Testis (tissue), 3 donors: ENCODE measurements around the gene ANKRD62. TPM values are rescaled to one million over a fixed set of nuclear protein-coding genes. Genes with fewer than 3 reads are reported as not detected.

Experiments used
- DNase-seq: peaks from one replicate; pipeline ENCODE4 v3.0.0-alpha.2; 2019
- H3K27ac ChIP-seq, 2 donors: fragments of 200-600 bp; sonication (generic); one replicate each; pipeline ENCODE4 v1.5.1; 2019
- H3K27me3 ChIP-seq: fragments of 200-600 bp; sonication (generic); one replicate; pipeline ENCODE4 v1.5.1; 2019
- H3K36me3 ChIP-seq: fragments of 200-600 bp; sonication (generic); one replicate; pipeline ENCODE4 v1.5.1; 2017; ENCODE audit warnings: low read depth; ENCODE audit errors: missing control alignments
- H3K4me1 ChIP-seq: fragments of 200-600 bp; sonication (generic); one replicate; pipeline ENCODE4 v1.5.1; 2019
- H3K4me3 ChIP-seq, 2 donors: fragments of 200-600 bp; sonication (generic); one replicate each; pipeline ENCODE4 v1.5.1; 2017 to 2019
- H3K9me3 ChIP-seq: fragments of 200-600 bp; sonication (generic); one replicate; pipeline ENCODE4 v1.5.1; 2017
- POLR2A ChIP-seq: fragments of 450-650 bp; IDR thresholded peaks from one replicate; pipeline ENCODE4 v1.6.1; 2017; ENCODE audit warnings: antibody characterized with exemption, mild to moderate bottlenecking, moderate library complexity
- WGBS, 2 donors: methylation state at CpG; one replicate each; pipeline ENCODE4 v1.1.5; 2018; 5-methylcytosine and 5-hydroxymethylcytosine counted together
- intact Hi-C: fragments of 100-400 bp; cut with DNase I; formaldehyde crosslinking; loops from one replicate; pipeline ENCODE4 v1.15.1; 2023; ENCODE audit warnings: low total_unique reads
- polyA plus RNA-seq: library from polyadenylated mRNA; stranded (reverse); fragments of 350-450 nt; fragmentation: Illumina TruSeq; extraction: RNeasy Lipid Tissue Mini Kit (QIAGEN cat#74804); gene quantifications from one replicate; pipeline ENCODE4 v1.2.3, GENCODE V29; 2014; ENCODE audit warnings: low read depth, low replicate concordance; ENCODE audit not compliant: insufficient read depth
- total RNA-seq, 2 donors: library from RNA; depleted of rRNA; stranded (reverse); fragments of >200 nt; gene quantifications; one replicate each; pipeline ENCODE4 v1.2.3, GENCODE V29; 2016
- TF ChIP-seq, protein P1 (sequence below), 3 experiments: fragments of 450-650 bp in 2 of 3; fragments of 200-600 bp in 1 of 3; sonication (generic) in 1 of 3; IDR thresholded peaks; one replicate each; pipeline ENCODE4 v1.5.1; 2016 to 2019; ENCODE audit warnings: antibody characterized with exemption in 3 of 3, mild to moderate bottlenecking in 2 of 3, moderate library complexity in 1 of 3

The ANKRD62 gene
- total and polyA plus RNA-seq, 3 donors from 2014 or later: 2.8 to 56.8 (median 25.5) TPM

DNA sequence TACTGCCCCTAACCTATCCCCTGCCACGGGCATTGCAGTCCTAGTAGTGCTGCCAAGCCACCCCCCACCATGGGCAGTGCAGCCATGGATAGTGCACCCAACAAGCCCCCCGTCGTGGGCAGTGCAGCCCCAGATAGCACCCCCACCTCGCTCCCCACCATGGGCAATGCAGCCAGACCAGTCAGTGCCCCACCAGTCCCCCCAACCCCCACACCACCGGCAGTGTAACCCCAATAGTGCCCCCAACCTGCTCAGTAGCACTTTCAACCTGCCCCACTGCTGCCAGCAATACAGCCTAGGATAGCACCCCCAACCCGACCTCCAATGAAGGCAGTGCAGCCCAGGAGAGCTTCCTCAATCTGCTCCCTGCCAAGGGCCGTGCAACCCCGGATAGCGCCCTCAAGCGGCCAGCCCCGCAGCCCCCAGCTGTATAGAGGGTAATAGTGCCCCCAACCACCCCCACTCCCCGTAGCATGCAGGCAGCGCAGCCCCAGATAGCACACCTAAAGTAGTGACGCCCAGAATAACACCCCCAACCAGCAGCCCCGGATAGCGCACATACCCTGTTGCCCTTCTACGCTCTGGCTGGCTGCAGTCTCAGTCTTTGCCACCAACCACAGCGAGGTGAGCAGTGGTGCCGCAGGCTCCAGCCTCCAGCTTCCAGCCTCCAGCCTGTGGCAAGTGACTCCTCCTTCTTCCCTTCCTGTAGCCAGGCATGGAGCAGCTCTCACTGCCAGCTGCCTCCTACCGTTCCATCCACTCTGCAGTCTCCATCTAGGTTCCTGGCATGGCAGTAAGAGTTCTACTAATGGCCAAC is 45.4 kb upstream of the ANKRD62 start:
- no peak for DNase-seq
- intact Hi-C loops: no loop called here
- Histone ChIP-seq H3K27me3 (no peaks in the 10 kb centered on the region), H3K36me3 (no peaks in the 10 kb centered on the region), H3K27ac (no peak overlapping the region), H3K4me3 (no peak overlapping the region), H3K9me3 (no peaks in the 10 kb centered on the region), H3K4me1 (no peaks in the 10 kb centered on the region)
- TF ChIP-seq, protein P1, sequence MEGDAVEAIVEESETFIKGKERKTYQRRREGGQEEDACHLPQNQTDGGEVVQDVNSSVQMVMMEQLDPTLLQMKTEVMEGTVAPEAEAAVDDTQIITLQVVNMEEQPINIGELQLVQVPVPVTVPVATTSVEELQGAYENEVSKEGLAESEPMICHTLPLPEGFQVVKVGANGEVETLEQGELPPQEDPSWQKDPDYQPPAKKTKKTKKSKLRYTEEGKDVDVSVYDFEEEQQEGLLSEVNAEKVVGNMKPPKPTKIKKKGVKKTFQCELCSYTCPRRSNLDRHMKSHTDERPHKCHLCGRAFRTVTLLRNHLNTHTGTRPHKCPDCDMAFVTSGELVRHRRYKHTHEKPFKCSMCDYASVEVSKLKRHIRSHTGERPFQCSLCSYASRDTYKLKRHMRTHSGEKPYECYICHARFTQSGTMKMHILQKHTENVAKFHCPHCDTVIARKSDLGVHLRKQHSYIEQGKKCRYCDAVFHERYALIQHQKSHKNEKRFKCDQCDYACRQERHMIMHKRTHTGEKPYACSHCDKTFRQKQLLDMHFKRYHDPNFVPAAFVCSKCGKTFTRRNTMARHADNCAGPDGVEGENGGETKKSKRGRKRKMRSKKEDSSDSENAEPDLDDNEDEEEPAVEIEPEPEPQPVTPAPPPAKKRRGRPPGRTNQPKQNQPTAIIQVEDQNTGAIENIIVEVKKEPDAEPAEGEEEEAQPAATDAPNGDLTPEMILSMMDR (IDR thresholded peaks at IDR 0.05): no peak
- no peak for TF ChIP-seq POLR2A
- WGBS, 2 donors: 93 to 94% methylated on average over 11 to 20 of the region's 20 CpGs

- no peaks in the 10 kb centered on the region for H3K4me1 ChIP-seq
- no peaks in the 10 kb centered on the region for H3K27me3 ChIP-seq
- TF ChIP-seq, protein P1 (IDR thresholded peaks at IDR 0.05): no peak
- TF ChIP-seq POLR2A: no peak
- no peaks in the 10 kb centered on the region for H3K36me3 ChIP-seq
- no peak overlapping the region for H3K4me3 ChIP-seq
- H3K27ac ChIP-seq: no peak overlapping the region
- DNase-seq: no peak
- H3K9me3 ChIP-seq: no peaks in the 10 kb centered on the region
- 67 to 92% methylated on average over 2 of the region's 2 CpGs for WGBS, 2 donors
- intact Hi-C loops: no loop called here
These were observed 44.8 kb upstream of the ANKRD62 start for GRCh38 chr18:12048827-12049175.

- H3K36me3 ChIP-seq: no peaks in the 10 kb centered on the region
- 60 to 67% methylated on average over 9 of the region's 9 CpGs for WGBS, 2 donors
- no peaks in the 10 kb centered on the region for H3K27me3 ChIP-seq
- no peak overlapping the region for H3K27ac ChIP-seq
- H3K4me1 ChIP-seq: no peaks in the 10 kb centered on the region
- no peak overlapping the region for H3K4me3 ChIP-seq
- DNase-seq: no peak
- no peak for TF ChIP-seq POLR2A
- TF ChIP-seq, protein P1 (IDR thresholded peaks at IDR 0.05): no peak
- no peaks in the 10 kb centered on the region for H3K9me3 ChIP-seq
- intact Hi-C loops: no loop called here
These were observed 43.4 kb upstream of the ANKRD62 start for GRCh38 chr18:12049978-12050811.

DNA sequence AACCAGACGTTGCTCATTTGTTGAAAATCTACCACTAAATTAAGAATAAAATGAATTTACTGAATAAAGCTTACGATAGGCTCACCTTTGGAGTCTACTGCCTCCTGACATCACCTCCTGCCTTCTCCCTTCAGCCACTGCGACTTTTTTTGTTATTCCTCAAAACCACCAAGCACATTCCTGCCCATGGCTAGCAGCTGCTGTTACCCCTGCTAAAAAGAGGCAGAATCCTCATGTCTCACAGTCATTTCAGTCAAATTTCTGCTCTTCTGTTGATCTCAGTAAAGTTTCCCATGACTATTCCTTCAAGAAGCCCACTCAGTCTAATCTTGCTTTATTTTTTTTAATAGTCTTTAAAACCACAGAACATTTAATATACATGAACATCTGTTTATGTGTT is 40.8 kb upstream of the ANKRD62 start:
- H3K4me1 ChIP-seq: no peaks in the 10 kb centered on the region
- no peak overlapping the region for H3K27ac ChIP-seq
- no peak for DNase-seq
- intact Hi-C loops: no loop called here
- no peaks in the 10 kb centered on the region for H3K36me3 ChIP-seq
- 83 to 89% methylated on average over 3 of the region's 3 CpGs for WGBS, 2 donors
- no peaks in the 10 kb centered on the region for H3K27me3 ChIP-seq
- TF ChIP-seq, protein P1 (IDR thresholded peaks at IDR 0.05): no peak
- no peak for TF ChIP-seq POLR2A
- no peaks in the 10 kb centered on the region for H3K9me3 ChIP-seq
- no peak overlapping the region for H3K4me3 ChIP-seq
